HepG2 (cell line): ENCODE measurements around the gene PRM2. TPM values are rescaled to one million over a fixed set of nuclear protein-coding genes. Genes with fewer than 3 reads are reported as not detected.
A peak's percentile ranks its signal among the peaks of the same experiment; 100 is the strongest.

ENCODE experiments used
- CBX2 ChIP-seq, 2 experiments: fragments of 200-600 bp in 1 of 2; sonication (generic); formaldehyde crosslinking in 1 of 2; IDR thresholded peaks; 2 replicates each; pipeline versions ENCODE4 v1.7.0 to v1.8.1; 2018 to 2022; ENCODE audit warnings: low read depth in 2 of 2, low read length in 1 of 2, mild to moderate bottlenecking in 1 of 2, missing genetic modification reagents in 1 of 2
- FOXA3 ChIP-seq: IDR thresholded peaks from 2 replicates; pipeline ENCODE4 v1.6.1; 2016; ENCODE audit warnings: missing genetic modification reagents, missing compliant biosample characterization
- FOXC1 ChIP-seq: sonication (generic); formaldehyde crosslinking; IDR thresholded peaks from 2 replicates; pipeline ENCODE4 v1.8.0; 2022; ENCODE audit warnings: mild to moderate bottlenecking, missing genetic modification reagents, borderline replicate concordance
- LCORL ChIP-seq, 2 experiments: fragments of 450-650 bp in 1 of 2; sonication (generic) in 1 of 2; formaldehyde crosslinking in 1 of 2; IDR thresholded peaks; 2 replicates each; pipeline versions ENCODE4 v1.5.0 to v1.6.1; 2017 to 2020; ENCODE audit warnings: antibody characterized with exemption in 1 of 2, missing genetic modification reagents in 1 of 2
- MIXL1 ChIP-seq: IDR thresholded peaks from 2 replicates; pipeline ENCODE4 v1.6.1; 2016
- NRL ChIP-seq: sonication (generic); formaldehyde crosslinking; IDR thresholded peaks from 2 replicates; pipeline ENCODE4 v1.5.0; 2020; ENCODE audit warnings: missing genetic modification reagents, mild to moderate bottlenecking, moderate library complexity, borderline replicate concordance
- PCBP2 ChIP-seq: fragments of 200-400 bp; formaldehyde crosslinking; optimal IDR thresholded peaks from 2 replicates; pipeline ENCODE3; 2018; ENCODE audit warnings: low read length, low read depth; ENCODE audit not compliant: poor library complexity, severe bottlenecking
- SPEN ChIP-seq: sonication (generic); formaldehyde crosslinking; IDR thresholded peaks from 2 replicates; pipeline ENCODE4 v1.5.1; 2020; ENCODE audit warnings: low read depth, mild to moderate bottlenecking, missing genetic modification reagents
- TCF12 ChIP-seq, 2 experiments: fragments of 450-650 bp in 1 of 2; sonication (generic) in 1 of 2; formaldehyde crosslinking in 1 of 2; IDR thresholded peaks; 2 replicates each; pipeline versions ENCODE4 v1.6.1 to v1.8.0; 2017 to 2022; ENCODE audit warnings: antibody characterized with exemption in 1 of 2, mild to moderate bottlenecking in 1 of 2, missing genetic modification reagents in 1 of 2, moderate library complexity in 1 of 2
- USF2 ChIP-seq, 2 experiments: sonication (generic) in 1 of 2; formaldehyde crosslinking in 1 of 2; IDR thresholded peaks; 2 replicates each; pipeline versions ENCODE4 v1.5.1 to v1.6.1; 2011 to 2020; ENCODE audit warnings: borderline replicate concordance in 1 of 2, low read depth in 1 of 2, low read length in 1 of 2, mild to moderate bottlenecking in 1 of 2, missing genetic modification reagents in 1 of 2, moderate library complexity in 1 of 2
- ZBTB21 ChIP-seq: sonication (generic); formaldehyde crosslinking; IDR thresholded peaks from 2 replicates; pipeline ENCODE4 v1.4.0; 2020; ENCODE audit warnings: missing genetic modification reagents
- ZBTB8A ChIP-seq: sonication (generic); formaldehyde crosslinking; IDR thresholded peaks from 2 replicates; pipeline ENCODE4 v1.4.0; 2020; ENCODE audit warnings: mild to moderate bottlenecking, low read depth, missing genetic modification reagents, borderline replicate concordance
- ZNF142 ChIP-seq: sonication (generic); formaldehyde crosslinking; IDR thresholded peaks from 2 replicates; pipeline ENCODE4 v1.4.0; 2020; ENCODE audit warnings: missing genetic modification reagents
- ZNF296 ChIP-seq: sonication (generic); formaldehyde crosslinking; conservative IDR thresholded peaks from 2 replicates; pipeline ENCODE4 v1.5.0; 2020; ENCODE audit warnings: mild to moderate bottlenecking, missing genetic modification reagents
- ZNF567 ChIP-seq: sonication (generic); formaldehyde crosslinking; IDR thresholded peaks from 2 replicates; pipeline ENCODE4 v1.8.1; 2023; ENCODE audit warnings: mild to moderate bottlenecking, missing genetic modification reagents, borderline replicate concordance
- ZNF570 ChIP-seq: sonication (generic); formaldehyde crosslinking; IDR thresholded peaks from 2 replicates; pipeline ENCODE4 v1.4.0; 2020; ENCODE audit warnings: mild to moderate bottlenecking, missing genetic modification reagents, borderline replicate concordance
- ZSCAN9 ChIP-seq: IDR thresholded peaks from 2 replicates; pipeline ENCODE4 v1.6.1; 2016; ENCODE audit warnings: borderline replicate concordance
- polyA plus RNA-seq, 8 experiments: library from polyadenylated mRNA; depleted of rRNA in 3 of 8; stranded (reverse) in 7 of 8; unstranded in 1 of 8; fragments of >200 nt; fragmentation: Illumina TruSeq in 4 of 8; extraction: Trizol in 4 of 8; gene quantifications; 2 replicates each; pipeline versions ENCODE4 v1.2.1 to v1.2.3, GENCODE V29; 2011 to 2016; ENCODE audit warnings: low read depth in 4 of 8, missing spikeins in 1 of 8, mixed read lengths in 1 of 8; ENCODE audit not compliant: insufficient read depth in 1 of 8
- total RNA-seq, 5 experiments: library from RNA; depleted of rRNA; stranded (reverse); fragments of >200 nt; fragmentation: Illumina TruSeq; extraction: Trizol; gene quantifications; 2 replicates each; pipeline ENCODE4 v1.2.3, GENCODE V29; 2016; ENCODE audit warnings: low read depth in 1 of 5
- TF ChIP-seq, protein P1 (sequence below): sonication (generic); formaldehyde crosslinking; IDR thresholded peaks from 2 replicates; pipeline ENCODE4 v1.4.0; 2020; ENCODE audit warnings: missing genetic modification reagents

The PRM2 gene
- total and polyA plus RNA-seq, 2 of the 13 experiments (the other 11 are each of a cell fraction or from before 2014, with no cell fraction given) = 0.54 TPM; not detected in 1

- no peak for TF ChIP-seq ZNF142 (CRISPR knock-in tag)
- no peak for TF ChIP-seq CBX2 (IDR thresholded peaks at IDR 0.05; ENCODE audit: low read depth, low read length)
- TF ChIP-seq CBX2 (CRISPR knock-in tag; IDR thresholded peaks at IDR 0.05; ENCODE audit: low read depth) = peak; percentile 82; the same call in 1 of the 2 replicates
- TF ChIP-seq TCF12 (IDR thresholded peaks at IDR 0.05) = no peak
- peak; percentile 88; the same call in 1 of the 2 replicates for TF ChIP-seq TCF12 (CRISPR knock-in tag; IDR thresholded peaks at IDR 0.05)
- TF ChIP-seq ZBTB8A (CRISPR knock-in tag) = no peak
- TF ChIP-seq ZNF570 (CRISPR knock-in tag) = no peak
- 0 out of 2 replicates have a peak, but pooled peaks have one; percentile 78 for TF ChIP-seq ZSCAN9 (CRISPR knock-in tag)
- TF ChIP-seq LCORL (IDR thresholded peaks at IDR 0.05) = peak; percentile 63
- TF ChIP-seq LCORL (CRISPR knock-in tag; IDR thresholded peaks at IDR 0.05) = peak; percentile 91
- TF ChIP-seq NRL (CRISPR knock-in tag) = peak; percentile 17; the same call in 1 of the 2 replicates
- TF ChIP-seq, protein P1, sequence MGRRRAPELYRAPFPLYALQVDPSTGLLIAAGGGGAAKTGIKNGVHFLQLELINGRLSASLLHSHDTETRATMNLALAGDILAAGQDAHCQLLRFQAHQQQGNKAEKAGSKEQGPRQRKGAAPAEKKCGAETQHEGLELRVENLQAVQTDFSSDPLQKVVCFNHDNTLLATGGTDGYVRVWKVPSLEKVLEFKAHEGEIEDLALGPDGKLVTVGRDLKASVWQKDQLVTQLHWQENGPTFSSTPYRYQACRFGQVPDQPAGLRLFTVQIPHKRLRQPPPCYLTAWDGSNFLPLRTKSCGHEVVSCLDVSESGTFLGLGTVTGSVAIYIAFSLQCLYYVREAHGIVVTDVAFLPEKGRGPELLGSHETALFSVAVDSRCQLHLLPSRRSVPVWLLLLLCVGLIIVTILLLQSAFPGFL = no peak
- peak; percentile 88; the same call in 1 of the 2 replicates for TF ChIP-seq SPEN
- TF ChIP-seq FOXC1 = peak; percentile 40; the same call in 1 of the 2 replicates
- TF ChIP-seq MIXL1 (CRISPR knock-in tag) = peak; percentile 94
- TF ChIP-seq USF2 (IDR thresholded peaks at IDR 0.05; ENCODE audit: low read depth, low read length) = peak; percentile 78
- peak; percentile 86; the same call in 1 of the 2 replicates for TF ChIP-seq USF2 (CRISPR knock-in tag; IDR thresholded peaks at IDR 0.05; ENCODE audit: borderline replicate concordance)
- TF ChIP-seq ZNF567 (CRISPR knock-in tag) = no peak
- TF ChIP-seq FOXA3 (CRISPR knock-in tag) = peak; percentile 83
- no peak for TF ChIP-seq ZBTB21
- no peak for TF ChIP-seq PCBP2
- TF ChIP-seq ZNF296 = no peak; the same call in 1 of the 2 replicates
These were observed 33.8 kb upstream of the PRM2 start (continued) for GRCh38 chr16:11309895-11310633.
